Nephron progenitor cell (in vitro differentiated cells): ENCODE measurements around the gene IFFO2.

Experiments used
- DNase-seq: peaks from one replicate; pipeline ENCODE4 v3.0.0; 2021
- H3K27ac Mint-ChIP-seq: 2 replicates; pipeline ENCODE4 v1.8.0; 2021; ENCODE audit warnings: mild to moderate bottlenecking, moderate library complexity, mixed read lengths
- H3K27me3 Mint-ChIP-seq: 2 replicates; pipeline ENCODE4 v1.8.0; 2021; ENCODE audit warnings: mild to moderate bottlenecking, low read depth, mixed read lengths; ENCODE audit not compliant: poor library complexity
- H3K36me3 Mint-ChIP-seq: 2 replicates; pipeline ENCODE4 v1.8.0; 2021; ENCODE audit warnings: low read depth, mixed read lengths
- H3K4me1 Mint-ChIP-seq: 2 replicates; pipeline ENCODE4 v1.8.0; 2021; ENCODE audit warnings: mixed read lengths
- H3K4me3 Mint-ChIP-seq: 2 replicates; pipeline ENCODE4 v1.8.0; 2021; ENCODE audit warnings: mild to moderate bottlenecking, moderate library complexity, mixed read lengths
- H3K9me3 Mint-ChIP-seq: 2 replicates; pipeline ENCODE4 v1.8.0; 2021; ENCODE audit warnings: mild to moderate bottlenecking, moderate library complexity, mixed read lengths
- TF ChIP-seq, protein P1 (sequence below): fragments of 200-600 bp; sonication (generic); IDR thresholded peaks from 2 replicates; pipeline ENCODE4 v1.5.0; 2021; ENCODE audit warnings: antibody characterized with exemption

Gene IFFO2

DNA sequence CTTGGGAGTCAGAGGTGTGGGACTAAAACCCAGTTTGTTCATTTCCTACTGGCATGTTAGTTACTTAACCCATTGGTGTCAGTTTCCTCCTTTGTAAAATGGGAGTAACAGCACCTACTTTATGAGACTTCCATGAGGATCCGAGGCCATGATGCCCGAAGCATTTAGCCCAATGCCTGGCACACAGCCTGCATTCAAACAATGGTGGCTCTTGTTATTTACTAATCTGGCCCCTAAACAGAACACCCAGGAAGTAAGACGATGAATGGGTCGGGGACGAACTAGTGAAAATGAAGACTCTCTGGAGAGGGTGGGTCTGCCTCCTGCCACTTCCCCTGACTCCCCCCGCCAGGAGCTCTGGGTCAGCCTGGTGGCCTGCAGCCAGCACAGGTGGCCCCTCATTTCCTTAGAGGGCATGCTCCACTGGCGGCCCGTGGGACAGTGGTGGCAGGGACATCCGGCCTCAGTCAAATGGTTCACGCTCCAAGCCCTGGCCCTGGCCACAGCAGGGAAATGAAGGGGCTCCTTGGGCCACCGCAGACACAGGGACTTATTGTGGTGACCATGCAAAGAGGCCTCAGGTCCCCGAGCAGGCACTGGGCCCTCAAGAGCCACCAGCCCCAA lies 87.6 kb downstream of the IFFO2 start:
- DNase-seq: no peak
- H3K9me3 Mint-ChIP-seq: no peaks in the 10 kb centered on the region
- H3K27me3 Mint-ChIP-seq: peaks cover 38% of the 10 kb centered on the region
- H3K4me3 Mint-ChIP-seq: no peak overlapping the region
- no peaks in the 10 kb centered on the region for H3K36me3 Mint-ChIP-seq
- no peak overlapping the region for H3K27ac Mint-ChIP-seq
- no peaks in the 10 kb centered on the region for H3K4me1 Mint-ChIP-seq
- TF ChIP-seq, protein P1, sequence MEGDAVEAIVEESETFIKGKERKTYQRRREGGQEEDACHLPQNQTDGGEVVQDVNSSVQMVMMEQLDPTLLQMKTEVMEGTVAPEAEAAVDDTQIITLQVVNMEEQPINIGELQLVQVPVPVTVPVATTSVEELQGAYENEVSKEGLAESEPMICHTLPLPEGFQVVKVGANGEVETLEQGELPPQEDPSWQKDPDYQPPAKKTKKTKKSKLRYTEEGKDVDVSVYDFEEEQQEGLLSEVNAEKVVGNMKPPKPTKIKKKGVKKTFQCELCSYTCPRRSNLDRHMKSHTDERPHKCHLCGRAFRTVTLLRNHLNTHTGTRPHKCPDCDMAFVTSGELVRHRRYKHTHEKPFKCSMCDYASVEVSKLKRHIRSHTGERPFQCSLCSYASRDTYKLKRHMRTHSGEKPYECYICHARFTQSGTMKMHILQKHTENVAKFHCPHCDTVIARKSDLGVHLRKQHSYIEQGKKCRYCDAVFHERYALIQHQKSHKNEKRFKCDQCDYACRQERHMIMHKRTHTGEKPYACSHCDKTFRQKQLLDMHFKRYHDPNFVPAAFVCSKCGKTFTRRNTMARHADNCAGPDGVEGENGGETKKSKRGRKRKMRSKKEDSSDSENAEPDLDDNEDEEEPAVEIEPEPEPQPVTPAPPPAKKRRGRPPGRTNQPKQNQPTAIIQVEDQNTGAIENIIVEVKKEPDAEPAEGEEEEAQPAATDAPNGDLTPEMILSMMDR: no peak

DNA sequence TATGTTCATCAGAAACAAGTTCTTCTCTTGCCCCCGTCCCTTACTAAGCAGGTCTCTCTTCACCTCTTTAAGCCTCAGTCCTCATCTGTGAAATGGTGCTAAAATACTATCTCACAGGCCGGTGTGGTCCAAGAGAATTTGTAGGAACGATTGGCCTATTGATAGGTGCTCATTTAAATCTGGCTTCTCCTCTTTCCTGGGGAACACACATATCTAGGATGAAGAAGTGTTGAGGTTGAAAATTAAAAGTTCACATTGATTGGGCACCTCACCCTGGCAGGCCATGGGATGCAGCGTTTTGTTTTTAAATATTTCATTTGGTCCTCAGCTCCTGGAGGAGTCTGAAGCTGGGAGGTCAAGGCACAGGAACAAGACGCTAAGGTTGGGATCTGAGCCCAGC lies 88.1 kb downstream of the IFFO2 start:
- peaks cover 35% of the 10 kb centered on the region for H3K27me3 Mint-ChIP-seq
- H3K9me3 Mint-ChIP-seq: no peaks in the 10 kb centered on the region
- DNase-seq: no peak
- TF ChIP-seq, protein P1: no peak
- no peaks in the 10 kb centered on the region for H3K4me1 Mint-ChIP-seq
- no peaks in the 10 kb centered on the region for H3K36me3 Mint-ChIP-seq
- H3K4me3 Mint-ChIP-seq: no peak overlapping the region
- no peak overlapping the region for H3K27ac Mint-ChIP-seq

DNA sequence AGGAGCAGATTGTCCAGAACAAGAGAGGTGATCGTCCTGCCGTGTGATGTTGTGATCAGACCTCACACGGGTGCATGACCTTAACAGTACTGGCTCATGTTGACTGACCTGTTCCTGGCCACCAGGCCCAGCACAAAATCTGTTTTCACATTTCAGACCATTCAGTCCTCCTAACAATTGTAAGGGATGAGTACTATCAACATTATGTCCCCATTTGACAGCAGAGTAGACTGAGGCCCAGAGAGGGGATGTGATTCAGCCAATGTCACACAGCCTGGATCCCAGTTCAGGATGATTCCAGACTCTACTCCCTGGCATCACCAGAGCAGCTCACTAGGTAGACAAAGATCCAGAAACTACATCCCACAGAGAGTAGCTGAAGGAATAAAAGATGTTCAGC lies 89.6 kb downstream of the IFFO2 start:
- Mint-ChIP-seq H3K4me1 (no peaks in the 10 kb centered on the region), H3K27ac (no peak overlapping the region), H3K9me3 (no peaks in the 10 kb centered on the region), H3K4me3 (no peak overlapping the region), H3K27me3 (peaks cover 36% of the 10 kb centered on the region), H3K36me3 (no peaks in the 10 kb centered on the region)
- DNase-seq: no peak
- TF ChIP-seq, protein P1: no peak

DNA sequence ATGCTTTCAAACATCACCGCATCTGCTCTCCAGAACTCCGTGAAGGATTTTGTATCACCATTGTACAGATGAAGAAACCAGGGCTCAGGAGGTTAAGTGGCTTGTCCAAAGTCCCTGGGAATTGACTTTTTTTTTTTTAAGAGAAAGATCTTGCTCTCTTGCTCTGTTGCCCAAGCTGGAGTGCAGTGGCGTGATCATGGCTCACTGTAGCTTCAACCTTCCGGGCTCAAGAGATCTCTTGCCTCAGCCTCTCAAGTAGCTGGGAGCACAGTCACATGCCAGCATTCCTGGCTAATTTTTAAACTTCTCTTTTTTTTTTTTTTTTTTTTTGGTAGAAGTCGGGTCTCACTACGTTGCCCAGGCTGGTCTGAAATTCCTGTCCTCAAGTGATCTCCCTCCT lies 90.2 kb downstream of the IFFO2 start:
- H3K4me3 Mint-ChIP-seq: no peak overlapping the region
- no peaks in the 10 kb centered on the region for H3K36me3 Mint-ChIP-seq
- TF ChIP-seq, protein P1: no peak
- no peaks in the 10 kb centered on the region for H3K4me1 Mint-ChIP-seq
- H3K27me3 Mint-ChIP-seq: peaks cover 36% of the 10 kb centered on the region
- DNase-seq: no peak
- H3K27ac Mint-ChIP-seq: no peak overlapping the region
- H3K9me3 Mint-ChIP-seq: no peaks in the 10 kb centered on the region

DNA sequence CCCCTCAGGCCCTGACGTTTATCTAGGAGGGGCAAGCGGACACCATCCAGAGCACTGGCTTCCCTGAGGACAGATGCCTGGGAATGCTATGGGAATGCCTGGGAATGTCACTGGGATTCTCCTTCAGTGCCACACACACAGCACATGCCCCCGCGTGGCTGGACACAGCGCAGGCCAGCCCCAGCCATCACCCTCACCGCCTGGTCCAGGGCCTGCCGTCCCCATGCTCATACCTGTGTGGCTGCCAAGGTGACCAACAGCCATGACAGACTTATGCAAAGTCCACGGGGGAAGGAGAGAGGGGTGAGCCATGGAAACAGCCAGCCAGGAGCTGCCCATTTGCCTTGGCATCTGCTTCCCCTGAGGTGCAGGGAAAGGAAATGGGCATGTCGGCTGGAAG lies 91.3 kb downstream of the IFFO2 start:
- Mint-ChIP-seq H3K4me3 (no peak overlapping the region), H3K27me3 (peaks cover 32% of the 10 kb centered on the region), H3K4me1 (no peaks in the 10 kb centered on the region), H3K9me3 (no peaks in the 10 kb centered on the region), H3K36me3 (no peaks in the 10 kb centered on the region), H3K27ac (no peak overlapping the region)
- TF ChIP-seq, protein P1: no peak
- no peak for DNase-seq

DNA sequence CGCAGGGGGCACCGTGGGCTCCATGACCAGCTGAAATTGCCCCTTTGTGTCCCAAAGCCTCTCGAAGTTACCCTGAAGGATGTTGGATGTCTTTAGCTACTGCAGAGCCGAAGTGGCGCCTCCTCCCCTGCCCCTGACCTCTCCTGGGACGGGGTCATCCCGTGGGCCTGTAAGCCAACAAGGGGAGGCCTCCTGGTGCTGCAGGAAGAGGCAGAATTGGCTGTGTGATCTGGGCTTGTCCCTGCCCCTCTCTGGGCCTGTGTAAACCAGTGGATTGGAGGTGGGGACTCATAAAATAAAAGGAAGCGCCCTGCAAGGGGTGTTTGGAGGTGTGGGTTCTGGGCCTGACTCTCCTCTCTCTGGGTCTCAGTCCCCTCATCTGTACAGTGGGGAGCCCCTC lies 94.9 kb downstream of the IFFO2 start:
- H3K27ac Mint-ChIP-seq: no peak overlapping the region
- H3K9me3 Mint-ChIP-seq: no peaks in the 10 kb centered on the region
- no peak for DNase-seq
- H3K4me3 Mint-ChIP-seq: no peak overlapping the region
- peaks cover 17% of the 10 kb centered on the region for H3K27me3 Mint-ChIP-seq
- no peaks in the 10 kb centered on the region for H3K36me3 Mint-ChIP-seq
- no peaks in the 10 kb centered on the region for H3K4me1 Mint-ChIP-seq
- TF ChIP-seq, protein P1: no peak
